GM21576 (cell line): ENCODE results near the gene VOPP1.
A peak's percentile ranks its signal among the peaks of the same experiment; 100 is the strongest.

Experiments used
- ATAC-seq: cut with Tn5 transposase; IDR thresholded peaks from one replicate; pipeline ENCODE4 v1.9.1; 2021; ENCODE audit warnings: mild to moderate bottlenecking, moderate library complexity; ENCODE audit not compliant: unreplicated experiment

The VOPP1 gene

GRCh38 chr7:55438757-55439525 is 133.4 kb downstream of the VOPP1 start:
- ATAC-seq = no peak

GRCh38 chr7:55438085-55438756 is 134.1 kb downstream of the VOPP1 start:
- ATAC-seq = no peak

GRCh38 chr7:55437375-55437774 is 134.9 kb downstream of the VOPP1 start:
- ATAC-seq = no peak

- no peak for ATAC-seq
These were observed 135.8 kb downstream of the VOPP1 start for GRCh38 chr7:55436457-55436856.

- ATAC-seq = no peak
These were observed 136.8 kb downstream of the VOPP1 start for GRCh38 chr7:55435466-55435865.

GRCh38 chr7:55432939-55433784 is 139.1 kb downstream of the VOPP1 start:
- peak; percentile 85 for ATAC-seq

GRCh38 chr7:55432506-55432905 is 139.8 kb downstream of the VOPP1 start:
- no peak for ATAC-seq

GRCh38 chr7:55431898-55432297 is 140.4 kb downstream of the VOPP1 start:
- no peak for ATAC-seq

- no peak for ATAC-seq
These were observed 142.3 kb downstream of the VOPP1 start for GRCh38 chr7:55429835-55430499.

- ATAC-seq = no peak
These were observed 144.5 kb downstream of the VOPP1 start for GRCh38 chr7:55427800-55428199.

GRCh38 chr7:55427342-55427741 is 145.0 kb downstream of the VOPP1 start:
- no peak for ATAC-seq

- ATAC-seq = no peak
These were observed 145.6 kb downstream of the VOPP1 start for GRCh38 chr7:55426676-55427075.

- ATAC-seq = no peak
These were observed 147.1 kb downstream of the VOPP1 start for GRCh38 chr7:55425141-55425752.

- no peak for ATAC-seq
These were observed 148.4 kb downstream of the VOPP1 start for GRCh38 chr7:55423891-55424290.

- no peak for ATAC-seq
These were observed 149.0 kb downstream of the VOPP1 start for GRCh38 chr7:55423277-55423711.
